Progenitor cell of endocrine pancreas (in vitro differentiated cells): ENCODE measurements around the gene TMEM163. TPM values are rescaled to one million over a fixed set of nuclear protein-coding genes. Genes with fewer than 3 reads are reported as not detected.

ENCODE experiments used
- DNase-seq: peaks from one replicate; pipeline ENCODE4 v3.0.0; 2021; ENCODE audit warnings: low spot score; ENCODE audit not compliant: unreplicated experiment
- H3K27ac Mint-ChIP-seq: 2 replicates; pipeline ENCODE4 v1.8.0; 2021; ENCODE audit warnings: mild to moderate bottlenecking, moderate library complexity, mixed read lengths
- H3K27me3 Mint-ChIP-seq: 2 replicates; pipeline ENCODE4 v1.8.0; 2021; ENCODE audit warnings: mixed read lengths
- H3K36me3 Mint-ChIP-seq: 2 replicates; pipeline ENCODE4 v1.8.0; 2022; ENCODE audit warnings: mixed read lengths; ENCODE audit not compliant: insufficient read depth
- H3K4me1 Mint-ChIP-seq: 2 replicates; pipeline ENCODE4 v1.8.0; 2021; ENCODE audit warnings: low read depth, mixed read lengths
- H3K4me3 Mint-ChIP-seq: 2 replicates; pipeline ENCODE4 v1.8.0; 2021; ENCODE audit warnings: low read depth, mild to moderate bottlenecking, moderate library complexity, mixed read lengths
- H3K9me3 Mint-ChIP-seq: 2 replicates; pipeline ENCODE4 v1.8.0; 2021; ENCODE audit warnings: low read depth, mixed read lengths
- CTCF ChIP-seq: fragments of 200-600 bp; sonication (generic); IDR thresholded peaks from one replicate; pipeline ENCODE4 v1.5.0; 2021; ENCODE audit warnings: antibody characterized with exemption, mild to moderate bottlenecking; ENCODE audit not compliant: unreplicated experiment
- total RNA-seq: library from RNA; stranded (reverse); gene quantifications from 2 replicates; pipeline ENCODE4 v1.2.1, GENCODE V29; 2021

TMEM163 gene
- total RNA-seq, 1 donor from 2014 or later: 3.8 TPM

DNA sequence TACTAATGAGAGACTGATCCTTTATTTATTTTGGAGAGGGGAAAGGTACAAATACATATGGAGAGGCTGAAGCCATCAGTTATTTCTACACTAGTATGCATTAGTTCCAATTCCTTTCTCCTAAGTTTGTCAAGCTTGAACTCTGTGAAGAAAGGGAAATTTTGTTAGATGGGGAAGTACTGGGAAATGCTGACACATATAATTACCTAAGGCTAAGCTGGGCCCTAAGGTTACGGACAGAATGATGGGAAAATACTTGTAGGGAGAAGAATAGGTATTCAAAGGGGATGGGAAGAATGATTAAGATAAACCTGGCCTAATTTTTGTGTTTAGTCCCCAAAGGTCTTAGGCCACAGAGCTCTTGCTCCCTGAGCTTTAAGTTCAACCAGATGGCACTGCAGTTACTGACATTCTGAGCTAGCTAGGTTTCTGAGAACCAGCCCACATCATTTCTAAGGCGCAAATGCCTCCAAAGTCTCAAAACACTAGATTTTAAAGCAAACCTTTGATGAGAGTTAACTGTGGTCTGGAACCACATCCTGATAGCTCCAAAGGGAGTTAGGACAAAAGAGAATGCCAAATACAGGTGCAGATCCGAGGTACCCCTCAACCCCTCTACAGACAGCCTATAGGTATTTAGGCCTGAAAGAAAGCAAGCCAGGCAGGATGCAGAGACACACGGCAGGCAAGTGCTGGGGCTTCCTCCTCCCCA is 2.7 kb downstream of the TMEM163 start:
- Mint-ChIP-seq H3K4me3 (no peak overlapping the region), H3K36me3 (no peaks in the 10 kb centered on the region), H3K27ac (no peak overlapping the region), H3K4me1 (peaks cover 1% of the 10 kb centered on the region), H3K27me3 (peaks cover 87% of the 10 kb centered on the region), H3K9me3 (no peaks in the 10 kb centered on the region)
- TF ChIP-seq CTCF: no peak
- DNase-seq: no peak

GRCh38 chr2:134714228-134714627 is 4.6 kb downstream of the TMEM163 start:
- Mint-ChIP-seq H3K36me3 (no peaks in the 10 kb centered on the region), H3K27me3 (peaks cover 83% of the 10 kb centered on the region), H3K4me3 (no peak overlapping the region), H3K27ac (no peak overlapping the region), H3K4me1 (peaks cover 1% of the 10 kb centered on the region), H3K9me3 (no peaks in the 10 kb centered on the region)
- DNase-seq: no peak
- no peak for TF ChIP-seq CTCF

DNA sequence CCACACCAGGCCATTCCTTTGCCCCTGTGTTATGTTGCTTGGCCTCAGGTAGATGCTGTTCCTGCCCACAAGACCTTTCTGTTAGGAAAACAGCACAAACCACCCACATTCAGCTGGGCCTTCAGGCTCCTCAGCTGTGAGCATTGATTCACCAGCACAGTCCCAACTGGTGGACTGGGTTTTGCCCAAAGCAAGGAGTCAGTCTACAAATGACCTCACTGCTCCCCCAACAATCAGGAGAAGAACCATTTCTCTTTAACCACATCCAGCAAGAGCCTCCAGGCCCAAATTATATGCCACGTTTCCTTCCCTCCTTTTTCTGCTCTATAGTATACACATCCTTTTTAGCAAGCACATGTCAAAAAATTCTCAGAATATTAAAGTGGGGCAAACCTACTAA is 5.2 kb downstream of the TMEM163 start:
- H3K4me1 Mint-ChIP-seq: peaks cover 1% of the 10 kb centered on the region
- H3K4me3 Mint-ChIP-seq: no peak overlapping the region
- H3K36me3 Mint-ChIP-seq: no peaks in the 10 kb centered on the region
- H3K9me3 Mint-ChIP-seq: no peaks in the 10 kb centered on the region
- peaks cover 88% of the 10 kb centered on the region for H3K27me3 Mint-ChIP-seq
- no peak for TF ChIP-seq CTCF
- H3K27ac Mint-ChIP-seq: no peak overlapping the region
- DNase-seq: no peak

- H3K4me3 Mint-ChIP-seq: no peak overlapping the region
- no peak for DNase-seq
- H3K27me3 Mint-ChIP-seq: peaks cover 87% of the 10 kb centered on the region
- no peaks in the 10 kb centered on the region for H3K36me3 Mint-ChIP-seq
- no peak overlapping the region for H3K27ac Mint-ChIP-seq
- no peaks in the 10 kb centered on the region for H3K9me3 Mint-ChIP-seq
- TF ChIP-seq CTCF: no peak
- peaks cover 1% of the 10 kb centered on the region for H3K4me1 Mint-ChIP-seq
These were observed 5.6 kb downstream of the TMEM163 start for GRCh38 chr2:134713176-134713575.

- H3K27me3 Mint-ChIP-seq: peaks cover 87% of the 10 kb centered on the region
- no peaks in the 10 kb centered on the region for H3K9me3 Mint-ChIP-seq
- peaks cover 1% of the 10 kb centered on the region for H3K4me1 Mint-ChIP-seq
These were observed 6.1 kb downstream of the TMEM163 start for GRCh38 chr2:134712736-134713135.

More at GRCh38 chr2:134712736-134713135, 6.1 kb downstream of the TMEM163 start:
- H3K27ac Mint-ChIP-seq: no peak overlapping the region
- no peak for TF ChIP-seq CTCF
- H3K4me3 Mint-ChIP-seq: no peak overlapping the region
- no peak for DNase-seq
- no peaks in the 10 kb centered on the region for H3K36me3 Mint-ChIP-seq
